Ascending aorta (tissue), 2 donors: ENCODE results near the gene PARP16. TPM values are rescaled to one million over a fixed set of nuclear protein-coding genes. Genes with fewer than 3 reads are reported as not detected.

Experiments used
- DNase-seq, 2 donors: peaks; one replicate each; pipeline ENCODE4 v3.0.0-alpha.2; 2019; ENCODE audit warnings: low spot score in 2 of 2
- H3K27ac ChIP-seq, 2 donors: fragments of 200-600 bp; sonication (generic); one replicate each; pipeline ENCODE4 v1.5.1; 2016 to 2017; ENCODE audit warnings: mild to moderate bottlenecking in 1 of 2
- H3K27me3 ChIP-seq: fragments of 200-600 bp; sonication (generic); one replicate; pipeline ENCODE4 v1.5.1; 2017
- H3K36me3 ChIP-seq, 2 donors: fragments of 200-600 bp; sonication (generic); one replicate each; pipeline ENCODE4 v1.5.1; 2016
- H3K4me1 ChIP-seq, 2 donors: fragments of 200-600 bp; sonication (generic); one replicate each; pipeline ENCODE4 v1.5.1; 2016 to 2017; ENCODE audit warnings: mild to moderate bottlenecking in 1 of 2
- H3K4me3 ChIP-seq, 2 donors: fragments of 200-600 bp; sonication (generic); one replicate each; pipeline ENCODE4 v1.5.1; 2016 to 2017; ENCODE audit warnings: mild to moderate bottlenecking in 1 of 2
- H3K9me3 ChIP-seq, 2 donors: fragments of 200-600 bp; sonication (generic); one replicate each; pipeline ENCODE4 v1.5.1; 2016
- intact Hi-C: fragments of 100-400 bp; cut with DNase I; formaldehyde crosslinking; loops from one replicate; pipeline ENCODE4 v1.15.1; 2023
- total RNA-seq: library from RNA; depleted of rRNA; stranded (reverse); fragments of >200 nt; gene quantifications from one replicate; pipeline ENCODE4 v1.1.0, GENCODE V29; 2016
- TF ChIP-seq, protein P1 (sequence below), 3 experiments: fragments of 200-600 bp in 2 of 3; fragments of 450-650 bp in 1 of 3; sonication (generic) in 2 of 3; IDR thresholded peaks; one replicate each; pipeline ENCODE4 v1.5.1; 2016 to 2019; ENCODE audit warnings: antibody characterized with exemption in 3 of 3, mild to moderate bottlenecking in 1 of 3, moderate library complexity in 1 of 3

Gene PARP16
- total RNA-seq, 1 donor from 2014 or later: 2.9 TPM

DNA sequence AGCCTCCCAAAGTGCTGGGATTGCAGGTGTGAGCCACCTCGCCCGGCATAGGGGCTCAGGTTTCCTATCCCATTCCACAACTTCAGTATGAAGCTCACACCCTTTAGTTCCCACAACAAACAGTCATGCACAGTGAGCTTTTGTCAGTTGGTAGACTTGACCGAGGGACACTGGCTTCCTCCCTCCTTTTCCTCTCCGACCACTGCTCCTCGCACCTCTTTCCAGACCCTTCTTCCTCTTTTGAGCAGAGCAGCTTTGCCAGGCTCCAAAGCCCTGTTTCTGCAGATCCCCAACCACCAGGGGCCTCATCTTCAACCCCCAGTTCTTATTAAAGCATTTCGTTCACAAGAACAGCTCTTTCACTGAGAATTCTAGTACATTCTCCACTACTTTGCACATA, 62.7 kb downstream of the PARP16 start:
- Histone ChIP-seq H3K27ac (no peak overlapping the region), H3K36me3 (no peaks in the 10 kb centered on the region), H3K27me3 (no peaks in the 10 kb centered on the region), H3K4me1 (no peaks in the 10 kb centered on the region), H3K9me3 (no peaks in the 10 kb centered on the region), H3K4me3 (no peak overlapping the region)
- DNase-seq: no peak
- intact Hi-C loops: no loop called here
- TF ChIP-seq, protein P1, sequence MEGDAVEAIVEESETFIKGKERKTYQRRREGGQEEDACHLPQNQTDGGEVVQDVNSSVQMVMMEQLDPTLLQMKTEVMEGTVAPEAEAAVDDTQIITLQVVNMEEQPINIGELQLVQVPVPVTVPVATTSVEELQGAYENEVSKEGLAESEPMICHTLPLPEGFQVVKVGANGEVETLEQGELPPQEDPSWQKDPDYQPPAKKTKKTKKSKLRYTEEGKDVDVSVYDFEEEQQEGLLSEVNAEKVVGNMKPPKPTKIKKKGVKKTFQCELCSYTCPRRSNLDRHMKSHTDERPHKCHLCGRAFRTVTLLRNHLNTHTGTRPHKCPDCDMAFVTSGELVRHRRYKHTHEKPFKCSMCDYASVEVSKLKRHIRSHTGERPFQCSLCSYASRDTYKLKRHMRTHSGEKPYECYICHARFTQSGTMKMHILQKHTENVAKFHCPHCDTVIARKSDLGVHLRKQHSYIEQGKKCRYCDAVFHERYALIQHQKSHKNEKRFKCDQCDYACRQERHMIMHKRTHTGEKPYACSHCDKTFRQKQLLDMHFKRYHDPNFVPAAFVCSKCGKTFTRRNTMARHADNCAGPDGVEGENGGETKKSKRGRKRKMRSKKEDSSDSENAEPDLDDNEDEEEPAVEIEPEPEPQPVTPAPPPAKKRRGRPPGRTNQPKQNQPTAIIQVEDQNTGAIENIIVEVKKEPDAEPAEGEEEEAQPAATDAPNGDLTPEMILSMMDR (IDR thresholded peaks at IDR 0.05): no peak

- H3K9me3 ChIP-seq: no peaks in the 10 kb centered on the region
- intact Hi-C loops: no loop called here
- H3K4me1 ChIP-seq: no peaks in the 10 kb centered on the region
- H3K27ac ChIP-seq: no peak overlapping the region
- no peak overlapping the region for H3K4me3 ChIP-seq
- no peaks in the 10 kb centered on the region for H3K27me3 ChIP-seq
- no peak for DNase-seq
- no peaks in the 10 kb centered on the region for H3K36me3 ChIP-seq
- TF ChIP-seq, protein P1 (IDR thresholded peaks at IDR 0.05): no peak
Observed at GRCh38 chr15:65222891-65223290, 63.8 kb downstream of the PARP16 start.

DNA sequence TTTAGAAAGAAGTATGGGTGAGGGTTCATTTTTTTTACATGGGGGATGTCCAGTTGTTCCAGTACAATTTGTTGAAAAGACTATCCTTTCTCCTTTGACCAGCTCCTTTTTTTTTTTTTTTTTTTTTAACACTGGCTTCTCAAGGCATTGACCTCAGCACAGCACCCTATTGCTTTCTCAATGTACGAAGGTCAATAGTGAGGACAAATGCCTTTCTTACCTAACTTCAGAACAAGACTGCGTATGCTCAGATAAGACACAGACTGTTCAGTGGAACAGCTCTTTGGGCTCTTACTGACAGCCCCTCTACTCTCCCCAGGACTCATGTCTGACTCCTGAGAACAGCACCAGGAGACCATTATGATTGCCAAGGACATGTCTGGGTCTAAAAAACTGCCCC, 65.0 kb downstream of the PARP16 start:
- TF ChIP-seq, protein P1 (IDR thresholded peaks at IDR 0.05): no peak
- DNase-seq: no peak
- intact Hi-C loops: no loop called here

GRCh38 chr15:65219137-65219536, 67.5 kb downstream of the PARP16 start:
- no peak overlapping the region for H3K4me3 ChIP-seq
- H3K27me3 ChIP-seq: no peaks in the 10 kb centered on the region
- intact Hi-C loops: no loop called here
- no peak for DNase-seq
- H3K4me1 ChIP-seq: no peaks in the 10 kb centered on the region
- H3K9me3 ChIP-seq: no peaks in the 10 kb centered on the region
- no peak overlapping the region for H3K27ac ChIP-seq
- TF ChIP-seq, protein P1 (IDR thresholded peaks at IDR 0.05): no peak
- H3K36me3 ChIP-seq: no peaks in the 10 kb centered on the region

More for the DNA sequence above, 65.0 kb downstream of the PARP16 start:
- no peaks in the 10 kb centered on the region for H3K4me1 ChIP-seq
- H3K9me3 ChIP-seq: no peaks in the 10 kb centered on the region
- no peaks in the 10 kb centered on the region for H3K36me3 ChIP-seq
- H3K27me3 ChIP-seq: no peaks in the 10 kb centered on the region
- H3K27ac ChIP-seq: no peak overlapping the region
- H3K4me3 ChIP-seq: no peak overlapping the region

- TF ChIP-seq, protein P1 (IDR thresholded peaks at IDR 0.05): no peak
- no peak for DNase-seq
- H3K4me1 ChIP-seq: no peaks in the 10 kb centered on the region
- no peak overlapping the region for H3K4me3 ChIP-seq
- H3K36me3 ChIP-seq: no peaks in the 10 kb centered on the region
- H3K27me3 ChIP-seq: no peaks in the 10 kb centered on the region
- H3K27ac ChIP-seq: no peak overlapping the region
- intact Hi-C loops: no loop called here
- no peaks in the 10 kb centered on the region for H3K9me3 ChIP-seq
Observed at GRCh38 chr15:65217526-65218482, 68.9 kb downstream of the PARP16 start.
